Jurkat, Clone E6-1 (cell line): Measurements from ENCODE around the gene BCAS3.
"Not testable (repeated sequence)": the region's sequence is repeated elsewhere in the genome, so short reads cannot be mapped to it uniquely, and the experiment has no call there.

Experiments used
- DNase-seq: peaks from one replicate; pipeline ENCODE4 v3.0.0-alpha.2; 2011; ENCODE audit warnings: low read depth, low spot score
- H3K4me3 ChIP-seq: 2 replicates; pipeline ENCODE4 v1.5.1; 2011; ENCODE audit warnings: mild to moderate bottlenecking, low read length, control low read depth, moderate library complexity

Gene BCAS3

DNA sequence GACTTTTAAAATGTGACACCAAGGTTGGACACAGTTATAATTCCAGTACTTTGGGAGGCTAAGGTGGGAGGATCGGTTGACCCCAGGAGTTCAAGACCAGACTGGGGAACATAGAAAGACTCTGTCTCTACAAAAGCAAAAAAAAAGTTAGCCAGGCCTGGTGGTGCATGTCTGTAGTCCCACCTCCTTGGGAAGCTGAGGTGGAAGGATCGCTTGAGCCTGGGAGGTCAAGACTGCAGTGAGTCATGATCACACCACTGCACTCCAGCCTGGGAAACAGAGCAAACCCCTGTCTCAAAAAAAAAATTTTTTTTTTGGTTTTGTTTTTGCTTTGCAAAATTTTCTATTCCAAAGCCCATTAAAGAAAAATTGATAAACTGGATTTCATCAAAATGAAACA is 281.4 kb downstream of the BCAS3 start:
- H3K4me3 ChIP-seq: no peak overlapping the region
- DNase-seq: no peak

DNA sequence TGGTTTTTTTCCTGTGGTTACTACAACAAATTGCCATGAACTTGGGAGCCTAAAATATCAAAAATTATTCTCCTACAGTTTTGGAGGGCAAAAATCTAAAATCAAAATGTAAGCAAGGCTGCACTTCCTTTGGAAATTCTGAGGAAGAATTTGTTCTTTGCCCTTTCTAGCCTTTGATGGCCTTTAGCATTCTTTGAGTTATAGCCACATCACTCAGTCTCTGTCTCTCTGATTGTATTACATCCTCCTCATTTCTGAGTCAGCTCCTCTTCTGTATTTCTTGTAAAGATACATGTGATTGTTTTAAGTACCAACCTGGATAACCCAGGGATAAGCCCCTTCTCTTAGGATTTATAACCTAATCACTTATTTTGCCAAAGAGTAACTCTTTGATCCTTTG is 282.0 kb downstream of the BCAS3 start:
- H3K4me3 ChIP-seq: no peak overlapping the region
- DNase-seq: no peak

DNA sequence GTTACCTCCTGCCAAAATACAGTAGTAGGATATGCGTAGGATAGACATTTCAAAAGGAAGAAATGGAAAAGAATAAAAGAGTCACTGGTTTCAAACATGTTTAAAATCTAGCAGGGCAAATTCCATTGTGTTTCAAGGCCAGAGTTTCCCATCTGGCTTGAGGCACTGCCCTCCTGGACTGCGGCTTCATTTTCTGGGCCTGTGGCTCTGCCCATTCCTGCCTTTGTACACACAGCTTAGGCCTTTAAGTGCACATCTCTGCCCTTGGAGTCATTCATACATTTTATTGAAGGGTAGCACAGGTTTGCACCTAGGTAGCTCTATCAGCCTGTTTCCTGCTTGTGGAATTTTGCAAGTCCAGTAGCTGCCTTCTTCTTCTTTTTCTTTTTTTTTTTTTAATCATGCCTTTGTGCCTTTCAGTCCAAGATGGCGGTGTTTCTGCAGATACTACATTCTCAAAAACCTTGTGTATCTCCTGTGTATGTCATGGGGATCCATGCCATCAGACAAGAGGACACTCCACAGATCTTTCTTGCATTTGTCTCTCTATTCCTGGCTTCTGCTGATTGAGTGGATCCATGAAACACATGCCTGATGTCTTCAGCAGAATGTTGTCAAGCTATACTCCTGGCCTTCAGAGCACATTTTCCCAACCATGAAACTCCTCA is 282.9 kb downstream of the BCAS3 start:
- DNase-seq: no peak
- H3K4me3 ChIP-seq: no peak overlapping the region

DNA sequence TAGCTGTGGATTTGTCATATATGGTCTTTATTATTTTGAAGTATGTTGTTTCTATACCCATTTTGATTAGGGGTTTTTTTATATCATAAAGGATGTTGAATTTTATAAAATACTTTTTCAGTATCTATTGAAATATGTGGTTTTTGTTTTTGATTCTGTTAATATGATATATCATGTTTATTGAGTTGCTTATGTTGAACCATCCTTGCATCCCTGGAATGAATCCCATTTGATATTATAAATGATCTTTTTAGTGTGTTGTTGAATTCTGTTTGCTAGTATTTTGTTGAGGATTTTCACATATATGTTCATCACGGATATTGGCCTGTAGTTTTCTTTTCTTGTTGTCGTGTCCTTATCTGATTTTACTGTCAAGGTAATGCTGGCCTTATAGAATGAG is 286.5 kb downstream of the BCAS3 start:
- DNase-seq: no peak
- H3K4me3 ChIP-seq: no peak overlapping the region

DNA sequence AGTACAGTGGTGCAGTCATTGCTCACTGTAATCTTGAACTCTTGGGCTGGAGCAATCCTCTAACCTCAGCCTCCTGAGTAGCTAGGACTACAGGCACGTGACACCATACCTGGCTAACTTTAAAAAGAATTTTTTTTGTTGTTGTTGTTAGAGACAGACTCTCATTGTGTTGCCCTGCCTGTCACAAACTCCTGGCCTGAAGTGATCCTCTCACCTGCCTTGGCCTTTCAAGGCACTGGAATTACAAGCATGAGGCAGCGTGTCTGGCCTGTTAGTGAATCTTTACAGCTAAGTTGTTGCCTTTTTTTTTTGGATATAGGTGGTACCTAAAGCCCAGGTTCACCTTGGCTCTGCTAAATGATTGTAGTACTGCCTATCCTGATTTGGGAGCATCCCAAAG is 290.6 kb downstream of the BCAS3 start:
- no peak for DNase-seq
- no peak overlapping the region for H3K4me3 ChIP-seq

DNA sequence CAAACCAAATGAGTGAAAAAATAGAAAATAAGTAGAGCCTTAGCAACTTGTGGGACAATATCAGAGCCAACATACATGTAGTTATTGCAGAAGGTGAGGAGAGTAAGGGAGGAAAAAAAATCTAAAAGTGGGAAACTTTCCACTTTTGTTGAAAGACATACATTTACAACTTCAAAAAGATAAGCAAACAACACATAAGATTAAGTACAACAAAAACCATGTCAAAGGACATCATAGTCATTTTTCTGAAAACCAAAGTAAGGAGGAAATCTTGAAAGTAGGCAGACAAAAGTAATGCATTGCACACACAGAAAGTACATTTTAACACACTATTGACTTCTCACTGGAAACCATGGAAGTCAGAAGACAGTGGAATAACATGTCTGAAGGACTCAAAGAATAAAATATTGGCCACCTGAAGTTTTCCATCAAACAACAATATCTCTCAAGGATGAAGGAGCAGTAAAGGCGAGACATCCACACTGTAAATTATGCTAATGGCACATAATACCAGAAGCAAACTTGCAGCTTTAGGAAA is 291.9 kb downstream of the BCAS3 start:
- DNase-seq: no peak
- H3K4me3 ChIP-seq: no peak overlapping the region

DNA sequence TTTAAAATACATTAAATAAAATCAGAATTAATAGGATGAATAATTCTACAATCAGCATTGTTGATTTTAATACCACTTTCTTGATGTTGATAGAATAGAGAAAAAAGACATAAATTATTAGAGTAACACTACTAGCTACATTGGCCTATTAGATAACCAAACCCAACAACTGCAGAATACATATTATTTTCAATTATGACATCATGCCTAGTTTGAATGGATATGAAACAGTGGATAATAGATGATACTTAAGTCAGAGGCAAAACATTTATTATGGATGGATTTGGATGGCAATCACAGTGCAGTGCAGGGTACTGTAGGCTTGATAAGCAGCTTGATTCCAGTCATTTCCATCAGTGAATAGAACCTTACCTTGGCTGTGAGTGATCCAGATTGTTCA is 293.1 kb downstream of the BCAS3 start:
- DNase-seq: no peak
- H3K4me3 ChIP-seq: no peak overlapping the region

DNA sequence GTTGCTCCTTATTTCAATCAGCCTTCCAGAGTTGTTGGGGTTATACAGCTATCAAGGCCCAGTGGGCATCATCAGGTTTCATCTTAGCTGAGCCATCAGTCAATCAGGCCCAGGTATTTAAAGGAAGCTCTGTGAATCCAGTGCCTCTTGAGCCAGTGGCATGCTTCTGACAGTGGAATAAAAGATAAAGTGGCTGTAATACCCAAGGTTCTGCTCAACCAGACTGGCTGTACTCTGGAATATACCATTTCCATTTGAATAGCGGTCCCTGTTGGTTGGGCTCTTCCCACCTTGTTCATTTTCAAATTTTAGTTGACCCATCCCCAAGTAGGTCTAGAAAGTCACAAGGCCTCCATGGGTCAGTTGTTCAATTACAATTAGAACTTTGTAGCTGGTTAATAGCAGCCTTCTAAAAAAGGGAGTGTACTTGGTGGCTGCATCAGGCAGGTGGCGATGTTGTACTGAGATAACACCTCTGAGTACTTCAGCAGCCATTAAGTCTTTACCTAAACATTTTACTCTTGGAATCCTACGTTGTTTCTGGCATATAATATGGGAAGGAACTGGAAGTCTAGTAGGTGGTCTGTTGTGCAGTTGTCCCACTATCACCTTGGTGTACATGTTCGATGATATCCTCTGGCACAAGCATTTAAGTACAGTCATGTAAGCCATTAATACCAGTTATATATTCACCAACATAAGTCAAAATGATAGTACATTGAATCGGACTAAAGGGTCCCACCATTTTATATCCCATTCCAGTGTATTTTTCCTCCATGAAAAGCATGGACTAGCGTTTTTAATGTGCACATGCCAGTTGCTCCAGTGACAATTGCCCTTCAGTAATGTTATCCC is 294.1 kb downstream of the BCAS3 start:
- no peak overlapping the region for H3K4me3 ChIP-seq
- peak; percentile 31 for DNase-seq

DNA sequence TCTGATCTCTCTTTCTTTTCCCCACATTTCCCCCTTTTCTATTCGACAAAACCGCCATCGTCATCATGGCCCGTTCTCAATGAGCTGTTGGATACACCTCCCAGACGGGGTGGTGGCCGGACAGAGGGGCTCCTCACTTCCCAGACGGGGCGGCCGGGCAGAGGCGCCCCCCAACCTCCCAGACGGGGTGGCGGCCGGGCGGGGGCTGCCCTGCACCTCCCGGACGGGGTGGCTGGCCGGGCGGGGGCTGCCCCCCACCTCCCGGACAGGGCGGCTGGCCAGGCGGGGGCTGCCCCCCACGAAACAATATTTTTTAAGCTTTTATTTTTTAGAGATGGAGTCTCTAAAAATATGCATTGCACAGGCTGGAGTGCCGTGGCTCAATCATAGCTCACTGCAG is 299.2 kb downstream of the BCAS3 start:
- DNase-seq, H3K4me3 ChIP-seq: not testable (repeated sequence)

DNA sequence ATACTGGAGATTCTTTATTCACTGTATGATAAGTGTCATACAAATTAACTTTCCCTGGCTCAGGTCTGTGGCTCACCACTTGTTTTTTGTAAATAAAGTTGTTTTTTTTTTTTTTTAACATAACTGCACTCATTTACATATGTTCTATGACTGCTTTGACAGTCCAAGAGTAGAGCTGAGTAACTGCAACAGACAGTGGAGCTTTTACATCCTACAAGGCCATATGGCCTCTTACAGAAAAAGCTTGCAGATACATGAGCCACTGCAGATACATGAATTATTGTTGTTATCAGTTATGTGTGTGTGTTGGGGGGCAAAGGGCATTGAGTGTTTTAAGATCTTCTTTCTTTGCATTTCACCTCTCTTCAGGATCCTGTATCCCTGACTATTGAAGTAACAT is 311.7 kb downstream of the BCAS3 start:
- H3K4me3 ChIP-seq: no peak overlapping the region

DNA sequence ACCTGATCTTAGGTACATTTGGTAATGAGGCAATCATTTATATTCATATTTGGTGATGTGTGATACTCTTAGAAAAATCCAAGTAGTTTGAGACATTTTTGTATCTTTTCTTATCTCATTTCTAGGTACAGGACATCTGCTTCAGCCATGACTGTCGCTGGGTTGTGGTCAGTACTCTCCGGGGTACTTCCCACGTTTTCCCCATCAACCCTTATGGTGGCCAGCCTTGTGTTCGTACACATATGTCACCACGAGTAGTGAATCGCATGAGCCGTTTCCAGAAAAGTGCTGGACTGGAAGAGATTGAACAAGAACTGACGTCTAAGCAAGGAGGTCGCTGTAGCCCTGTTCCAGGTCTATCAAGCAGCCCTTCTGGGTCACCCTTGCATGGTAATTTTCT is 312.2 kb downstream of the BCAS3 start:
- DNase-seq: no peak
- no peak overlapping the region for H3K4me3 ChIP-seq

More for the DNA sequence above, 311.7 kb downstream of the BCAS3 start:
- DNase-seq: no peak

DNA sequence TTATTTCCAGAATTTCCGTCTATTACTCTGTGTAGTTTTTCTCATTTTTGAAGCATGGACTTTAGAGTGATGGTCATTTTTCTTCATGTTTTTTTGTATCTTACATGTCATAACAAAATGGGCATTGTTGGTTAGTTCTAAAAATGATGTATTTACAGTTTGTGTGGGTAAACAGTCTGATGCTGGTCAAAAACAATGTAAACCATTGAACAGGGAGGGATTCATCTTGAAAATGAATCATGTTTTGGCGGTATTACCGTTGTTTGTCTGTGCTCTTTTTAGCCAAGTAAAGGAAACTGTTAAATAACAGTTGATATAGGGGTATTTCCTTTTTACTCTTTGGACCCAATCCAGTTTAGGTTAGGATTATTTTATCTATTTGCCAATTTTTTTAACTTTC is 315.8 kb downstream of the BCAS3 start:
- H3K4me3 ChIP-seq: no peak overlapping the region
- DNase-seq: no peak

DNA sequence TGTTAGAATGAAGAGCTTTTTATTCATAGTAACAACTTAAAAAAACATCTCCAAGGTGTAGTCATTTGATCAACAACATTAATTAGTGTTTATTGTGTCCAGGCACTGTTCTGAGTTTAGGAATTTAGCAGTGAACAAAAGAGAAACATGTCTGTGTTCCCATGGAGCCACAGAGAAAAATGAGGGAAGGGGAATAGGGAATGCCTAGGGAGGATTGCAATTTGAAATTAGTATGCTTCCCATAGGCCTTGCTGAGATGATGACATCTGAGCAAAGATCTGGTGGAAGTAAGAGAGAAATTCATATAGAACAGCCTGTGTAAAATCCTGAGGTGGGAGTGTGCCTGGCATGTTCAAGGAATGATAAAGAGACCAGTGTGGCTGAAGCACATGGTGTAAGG is 318.0 kb downstream of the BCAS3 start:
- no peak for DNase-seq
- H3K4me3 ChIP-seq: no peak overlapping the region

DNA sequence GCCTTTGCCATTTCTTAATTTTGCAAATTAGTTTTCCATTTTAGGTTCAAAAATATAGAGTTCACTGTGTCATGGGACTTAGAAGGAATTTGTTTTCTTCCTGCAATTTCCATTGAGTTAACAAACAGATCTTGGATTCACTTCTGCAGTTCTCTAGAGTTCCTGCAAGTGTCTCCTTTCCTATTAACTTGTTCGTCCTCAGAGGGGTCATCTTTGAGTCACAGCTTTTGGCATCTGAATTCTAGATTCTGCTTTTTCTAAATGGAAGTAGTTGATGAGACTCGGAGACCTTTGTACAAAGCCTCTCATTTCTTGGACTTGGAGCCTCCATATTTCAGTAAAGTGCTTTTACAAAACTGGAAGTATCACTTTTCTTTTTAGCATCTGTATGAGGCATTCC is 323.3 kb downstream of the BCAS3 start:
- DNase-seq: no peak

DNA sequence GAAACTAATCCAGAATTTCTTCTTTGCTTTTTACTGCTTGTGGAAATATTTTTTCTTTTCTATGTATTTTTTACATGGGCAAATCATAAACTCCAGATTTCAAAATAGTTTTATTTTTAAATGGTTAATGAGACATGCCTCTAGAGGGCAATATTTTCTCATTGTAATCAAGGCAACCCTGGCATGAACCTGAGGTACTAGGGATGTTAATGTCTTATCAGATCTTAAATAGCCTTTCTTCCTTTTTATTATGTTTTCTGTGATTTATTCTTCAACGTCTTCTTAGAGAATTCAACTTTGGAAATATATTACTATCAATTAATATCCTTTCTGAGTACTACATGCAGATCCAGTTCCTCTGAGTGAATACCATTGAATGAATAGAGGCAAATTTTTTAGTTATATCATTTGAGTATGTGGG is 324.7 kb downstream of the BCAS3 start:
- DNase-seq: peak; percentile 35

More for the DNA sequence above, 323.3 kb downstream of the BCAS3 start:
- H3K4me3 ChIP-seq: no peak overlapping the region

DNA sequence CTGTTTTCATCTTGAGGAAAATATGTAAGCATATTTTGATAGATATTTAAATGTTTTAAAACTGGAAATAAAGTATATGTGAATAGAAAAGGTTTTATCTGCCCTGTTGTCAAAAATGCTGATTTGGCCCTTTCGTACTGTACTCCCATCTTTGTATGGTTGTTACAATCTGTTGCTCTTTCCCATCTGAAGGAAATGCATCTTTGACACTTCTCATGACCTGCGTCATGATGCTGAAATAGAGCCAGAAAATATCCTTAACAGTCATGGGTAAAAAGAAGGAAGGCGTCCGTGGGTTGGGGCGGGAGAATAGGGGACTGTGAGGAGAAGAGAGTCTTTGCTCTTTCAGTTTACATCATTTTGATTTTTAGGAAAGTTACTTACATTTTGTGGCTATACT is 327.7 kb downstream of the BCAS3 start:
- DNase-seq: no peak
- H3K4me3 ChIP-seq: no peak overlapping the region

More for the DNA sequence above, 324.7 kb downstream of the BCAS3 start:
- no peak overlapping the region for H3K4me3 ChIP-seq

DNA sequence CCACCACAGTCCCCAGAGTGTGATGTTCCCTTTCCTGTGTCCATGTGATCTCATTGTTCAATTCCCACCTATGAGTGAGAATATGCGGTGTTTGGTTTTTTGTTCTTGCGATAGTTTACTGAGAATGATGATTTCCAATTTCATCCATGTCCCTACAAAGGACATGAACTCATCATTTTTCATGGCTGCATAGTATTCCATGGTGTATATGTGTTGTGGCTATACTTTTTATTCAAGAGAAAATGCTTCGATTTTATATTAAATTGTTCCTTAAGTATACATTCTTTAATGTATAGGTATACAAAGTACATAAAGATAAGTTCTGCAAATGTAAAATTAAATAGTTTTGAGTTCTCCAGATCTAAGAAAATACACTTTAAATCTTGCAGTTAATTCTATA is 328.3 kb downstream of the BCAS3 start:
- not testable (repeated sequence) for DNase-seq, H3K4me3 ChIP-seq

DNA sequence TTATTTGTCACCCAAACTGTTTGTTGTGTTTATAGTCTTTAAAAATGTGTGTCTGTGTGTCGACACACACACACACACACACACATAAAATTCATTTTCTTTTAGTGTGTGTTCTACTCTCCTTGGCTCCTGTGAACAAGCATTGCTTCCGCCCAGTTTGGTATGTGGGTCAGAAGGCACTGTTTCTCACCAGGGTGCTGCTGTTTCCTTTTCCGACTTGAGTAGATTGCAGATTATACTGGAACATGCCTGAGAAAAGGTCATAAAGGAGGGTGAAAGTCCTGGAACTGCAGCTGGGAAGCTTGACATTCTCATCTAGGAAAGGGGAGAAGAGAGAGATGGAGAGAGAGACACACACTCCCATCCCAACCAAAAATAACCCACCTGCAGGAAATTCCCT is 330.3 kb downstream of the BCAS3 start:
- no peak overlapping the region for H3K4me3 ChIP-seq
- no peak for DNase-seq

DNA sequence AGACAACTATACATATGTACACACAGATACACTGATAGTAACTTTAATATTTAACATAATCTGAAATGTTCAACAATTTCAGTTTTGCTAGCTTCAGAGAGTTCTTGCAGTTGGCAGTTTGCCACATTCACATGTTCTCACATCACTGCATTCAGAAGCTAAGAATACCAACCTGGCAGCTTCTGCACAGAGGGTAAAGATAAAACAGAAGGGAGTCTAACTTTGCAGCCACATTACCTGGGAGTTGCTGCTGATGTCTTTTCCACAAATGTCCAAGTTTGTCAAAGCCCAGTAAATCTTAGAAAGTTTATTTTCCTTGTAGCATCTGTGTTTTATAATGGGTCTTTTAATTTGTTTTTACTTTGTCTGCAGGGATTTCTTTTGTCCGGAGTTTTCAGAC is 332.0 kb downstream of the BCAS3 start:
- H3K4me3 ChIP-seq: no peak overlapping the region
- no peak for DNase-seq

DNA sequence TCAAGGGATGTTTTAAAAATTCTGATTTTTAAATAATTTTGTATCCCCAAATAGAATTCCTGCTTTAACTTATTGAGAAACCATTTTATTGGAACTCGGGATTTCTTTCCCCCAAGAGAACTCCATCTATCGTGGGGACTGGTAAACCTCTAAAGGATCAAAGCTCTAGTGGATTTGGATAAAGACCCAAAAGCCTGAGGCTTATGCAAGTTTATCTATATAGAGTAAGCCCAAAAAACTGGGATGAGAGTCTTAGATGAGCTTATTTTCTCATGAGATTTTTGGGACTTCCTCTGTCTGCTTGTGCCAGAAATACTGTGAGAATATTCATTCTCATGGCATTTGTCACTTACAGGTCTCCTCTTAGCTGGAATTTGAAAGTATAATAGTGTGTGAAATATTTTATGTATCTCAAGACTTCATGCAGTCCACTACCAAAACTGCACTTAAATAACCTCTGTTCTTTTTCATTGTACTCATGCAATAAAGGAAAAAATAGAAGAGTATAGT is 333.1 kb downstream of the BCAS3 start:
- no peak for DNase-seq
- H3K4me3 ChIP-seq: no peak overlapping the region
